ENCODE results near the gene IKZF1.

IKZF1 gene

DNA sequence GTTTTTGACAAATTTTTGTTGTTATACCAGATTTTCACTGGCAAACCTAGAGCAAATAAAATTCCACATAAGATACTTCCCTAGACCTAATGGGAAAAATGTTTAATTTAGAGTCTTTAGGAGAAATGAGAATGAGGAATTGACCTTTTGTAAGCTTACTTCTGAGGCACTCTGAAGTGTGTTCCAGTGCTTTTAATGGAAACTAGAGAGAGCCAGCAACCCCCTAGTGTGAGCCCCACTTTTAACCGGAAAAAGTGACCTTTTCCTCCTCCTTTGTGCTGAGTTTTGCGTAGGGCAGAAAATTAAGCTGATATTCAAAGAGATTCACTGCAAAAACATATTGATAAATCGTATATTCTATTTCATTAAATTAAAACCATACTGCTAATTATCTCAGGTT is 5.2 kb downstream of the IKZF1 start:
- DNase-seq = no peak

DNA sequence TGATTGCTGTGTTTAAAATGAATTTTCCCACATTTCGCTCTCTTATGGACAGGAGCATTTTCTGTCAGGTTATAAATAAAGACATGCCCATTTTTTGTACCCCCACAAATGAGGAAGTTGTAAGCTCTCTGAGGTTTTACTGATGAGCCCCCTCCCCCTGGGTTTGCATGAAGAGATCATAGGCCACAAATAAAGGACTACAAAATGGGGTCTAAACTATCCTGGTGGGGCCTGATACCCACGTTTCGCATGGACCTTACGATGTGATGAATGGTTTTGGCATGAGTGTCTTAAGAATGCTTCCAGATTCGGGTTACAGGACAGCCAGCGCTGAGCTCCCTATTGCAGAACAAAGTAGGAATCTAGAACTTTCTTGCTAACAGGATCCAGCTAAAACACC is 5.8 kb downstream of the IKZF1 start:
- DNase-seq = no peak

DNA sequence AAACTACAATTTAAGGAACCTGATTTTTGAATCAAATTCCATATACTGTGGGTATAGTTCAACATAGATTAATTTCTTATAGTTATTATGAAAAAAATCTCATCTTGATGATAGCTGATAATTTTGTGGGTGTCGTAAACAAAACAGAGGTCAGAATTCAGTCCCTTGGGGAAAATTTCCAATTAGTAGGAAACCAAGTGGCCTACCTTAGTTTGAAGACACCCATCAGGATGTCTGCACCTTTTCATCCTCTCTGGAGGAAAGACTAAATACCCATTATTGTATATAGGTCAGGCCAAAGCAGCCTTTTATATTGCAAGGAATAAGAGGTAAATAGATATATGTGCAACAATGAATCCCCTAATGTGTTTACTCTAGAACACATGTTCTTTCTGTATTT is 6.4 kb downstream of the IKZF1 start:
- DNase-seq = no peak

DNA sequence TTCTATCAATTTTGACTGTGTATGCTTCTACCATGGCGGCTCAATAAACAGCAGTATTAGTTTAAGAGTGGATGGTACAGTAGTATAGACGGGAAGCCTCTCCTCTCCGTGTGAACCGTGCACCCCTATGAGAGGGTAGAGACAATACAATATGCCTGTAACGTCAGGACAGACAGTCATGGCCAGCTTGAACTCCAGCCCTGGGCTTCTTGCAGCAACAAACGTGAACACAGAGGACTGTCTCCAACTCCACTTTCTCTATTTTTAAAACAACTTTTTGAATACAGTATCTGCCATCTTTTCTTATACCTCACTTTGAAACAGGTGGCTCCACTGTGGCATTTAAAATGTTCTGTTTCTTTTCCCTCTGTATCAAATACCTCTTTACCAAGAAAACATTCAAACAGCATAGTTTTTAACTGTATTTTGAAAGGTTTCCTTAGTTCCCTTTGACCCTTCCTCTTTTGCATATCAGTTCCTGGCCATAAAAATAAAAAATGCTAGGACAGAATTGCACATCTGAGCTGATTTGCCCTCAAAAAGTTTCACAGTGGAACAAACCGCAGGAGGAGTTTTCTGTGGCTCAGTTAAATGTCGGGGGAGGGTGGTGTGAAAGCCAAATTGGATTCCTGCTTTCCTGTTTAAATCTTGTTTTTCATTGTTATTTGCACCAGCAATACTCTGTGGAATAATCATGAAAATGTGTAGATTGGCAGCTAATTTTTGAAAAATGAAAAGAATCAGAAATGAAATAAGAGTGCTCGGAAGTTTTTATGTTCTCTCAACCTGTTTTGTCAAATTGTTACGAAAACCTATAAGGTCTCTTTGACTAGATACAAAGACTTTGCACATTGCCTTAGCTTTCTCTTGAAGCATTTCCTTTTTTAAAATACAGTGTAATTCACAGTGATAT is 8.0 kb downstream of the IKZF1 start:
- peak; percentile 78 for DNase-seq

DNA sequence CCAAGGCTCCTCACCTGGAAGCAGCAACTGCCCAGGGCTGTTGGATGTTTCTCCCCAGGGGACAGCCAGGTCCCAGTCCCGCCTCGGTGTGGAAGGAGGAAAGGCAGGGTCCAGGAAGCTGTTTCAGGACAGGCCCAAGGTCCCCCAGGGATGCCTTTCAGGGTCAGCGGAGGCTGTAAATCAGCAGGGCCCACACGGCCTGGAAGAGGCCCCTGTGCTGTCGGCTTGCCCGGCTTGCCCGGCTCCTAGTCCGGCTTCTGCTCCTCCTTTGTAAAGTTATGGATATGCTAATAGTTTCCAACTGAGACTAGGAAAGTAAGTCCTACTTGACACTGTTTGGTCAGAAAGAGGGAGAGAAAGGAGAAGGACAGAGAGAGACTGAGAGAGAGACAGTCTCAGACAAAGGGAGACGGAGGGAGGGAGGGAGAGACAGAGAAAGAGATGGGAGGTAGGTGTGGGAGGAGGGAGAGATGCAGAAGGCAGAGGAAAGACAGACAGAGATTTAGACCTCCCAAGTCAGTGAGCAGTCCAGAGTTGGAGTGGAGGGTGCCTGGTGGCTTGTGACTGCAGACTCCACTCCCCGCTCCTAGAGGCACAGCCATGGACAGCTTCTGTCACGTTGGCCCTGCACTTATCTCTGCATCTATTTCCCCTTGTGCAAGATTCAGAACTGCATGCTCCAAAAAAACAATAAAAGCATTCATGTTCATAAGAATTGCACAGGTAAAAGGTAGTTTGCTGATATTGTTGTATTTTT is 10.5 kb downstream of the IKZF1 start:
- DNase-seq = peak; percentile 26

DNA sequence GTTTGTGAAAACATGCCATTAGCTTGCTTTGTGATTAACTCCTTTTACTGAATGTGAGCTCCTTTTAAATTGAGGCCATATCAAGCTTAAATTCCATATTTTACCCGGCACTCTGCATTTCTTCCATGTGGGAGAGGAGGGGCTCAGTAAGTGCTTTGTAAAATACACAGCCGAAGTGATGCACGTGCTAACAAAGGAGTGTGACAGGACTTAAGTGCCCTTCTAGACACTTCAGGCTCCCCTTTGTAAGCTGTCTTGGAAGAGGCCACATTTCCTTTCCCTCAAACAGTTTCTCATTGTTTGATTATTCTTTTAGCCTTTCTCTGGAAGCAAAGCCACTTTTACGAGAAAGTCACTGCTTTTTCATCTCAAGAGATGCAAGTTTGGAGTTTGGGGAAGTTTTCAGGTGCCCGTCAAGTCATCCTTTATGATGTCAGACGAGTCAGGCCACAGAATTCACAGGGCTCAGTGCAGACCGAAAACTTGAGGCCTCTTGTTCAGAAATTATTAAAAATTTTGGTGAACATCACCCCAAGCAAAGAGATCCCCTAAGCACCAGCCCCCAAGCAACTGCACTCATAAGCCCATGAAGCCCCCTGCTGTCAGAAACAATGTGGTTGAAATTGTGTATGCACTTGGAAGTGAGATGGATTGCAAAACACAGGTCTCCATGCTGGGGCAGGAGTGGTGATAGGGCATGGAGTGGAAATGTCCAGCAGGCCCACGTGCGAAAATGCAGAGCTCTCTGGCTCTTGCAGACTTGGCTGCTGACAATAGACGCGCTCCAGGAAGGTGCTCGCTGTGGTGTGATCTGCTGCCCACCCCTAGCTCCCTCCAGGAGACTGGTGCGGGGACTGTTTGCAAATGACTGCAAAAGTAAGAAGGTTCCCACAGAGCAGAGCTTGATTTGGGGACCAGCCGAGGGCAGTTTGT is 11.5 kb downstream of the IKZF1 start:
- DNase-seq = no peak

DNA sequence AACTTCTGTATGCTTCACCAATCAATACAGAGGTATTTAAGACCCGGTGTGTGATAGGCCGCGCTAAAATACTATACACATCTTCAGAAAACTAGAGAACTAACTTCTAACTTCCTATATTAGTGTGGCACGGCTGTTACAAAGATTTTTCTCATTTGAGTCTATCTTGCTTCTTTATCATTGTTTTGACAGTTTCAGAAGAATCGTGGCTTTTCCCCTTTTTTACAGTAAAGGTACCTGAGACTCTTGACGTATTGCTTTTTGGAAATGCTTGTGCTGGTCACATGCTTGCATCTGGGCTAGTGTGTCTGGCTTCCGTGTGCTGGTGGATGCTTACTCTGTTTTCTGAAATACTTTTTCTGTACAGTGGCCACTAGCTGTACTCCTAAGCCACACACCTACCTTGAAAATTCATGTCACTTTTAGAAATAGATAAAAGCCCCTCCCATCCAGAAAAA is 12.7 kb downstream of the IKZF1 start:
- no peak for DNase-seq

DNA sequence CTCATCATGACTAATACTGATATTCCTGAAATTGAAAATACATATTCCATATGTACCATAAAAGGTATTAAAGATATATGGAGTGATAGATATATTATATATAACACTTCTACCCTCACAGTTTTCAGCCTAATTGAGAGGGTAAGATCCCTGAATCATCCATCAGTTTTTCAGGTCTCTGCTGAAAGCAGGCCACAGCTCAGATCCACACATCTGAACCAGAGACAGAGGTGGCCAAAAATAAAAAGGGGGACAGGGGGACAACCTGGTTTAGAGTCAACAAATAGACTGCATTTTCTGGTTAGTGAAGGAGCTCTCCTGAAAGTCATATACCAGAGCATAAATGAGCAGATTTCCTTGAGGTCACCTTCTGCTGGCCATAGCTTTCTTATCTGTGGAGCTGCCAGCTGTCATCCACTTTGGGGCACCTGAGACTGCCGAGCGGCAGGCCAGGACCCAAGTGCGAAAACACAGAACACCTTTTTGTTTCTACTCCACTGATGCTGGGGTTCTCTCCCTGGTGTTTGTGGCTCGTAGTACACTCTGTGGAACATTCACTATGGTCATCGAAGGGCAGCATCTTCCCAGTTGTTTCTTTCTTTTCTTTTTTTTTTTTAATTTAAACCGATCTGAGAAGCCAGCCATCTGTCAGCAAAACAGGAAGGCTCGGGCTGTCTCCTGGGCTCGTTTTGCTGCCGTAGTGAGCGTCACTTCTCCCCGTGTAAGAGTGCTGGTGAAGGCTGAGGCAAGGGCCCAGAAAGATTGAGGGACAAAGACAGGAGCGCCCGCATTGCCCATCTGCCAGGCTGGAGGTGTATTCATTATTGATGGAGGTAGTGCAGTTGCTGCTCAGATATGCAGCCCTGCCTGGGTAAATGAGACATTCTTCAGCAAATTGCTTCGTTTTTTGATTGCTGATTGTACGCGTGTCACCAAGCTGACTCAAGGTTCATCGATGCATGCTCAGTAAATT is 13.5 kb downstream of the IKZF1 start:
- no peak for DNase-seq

DNA sequence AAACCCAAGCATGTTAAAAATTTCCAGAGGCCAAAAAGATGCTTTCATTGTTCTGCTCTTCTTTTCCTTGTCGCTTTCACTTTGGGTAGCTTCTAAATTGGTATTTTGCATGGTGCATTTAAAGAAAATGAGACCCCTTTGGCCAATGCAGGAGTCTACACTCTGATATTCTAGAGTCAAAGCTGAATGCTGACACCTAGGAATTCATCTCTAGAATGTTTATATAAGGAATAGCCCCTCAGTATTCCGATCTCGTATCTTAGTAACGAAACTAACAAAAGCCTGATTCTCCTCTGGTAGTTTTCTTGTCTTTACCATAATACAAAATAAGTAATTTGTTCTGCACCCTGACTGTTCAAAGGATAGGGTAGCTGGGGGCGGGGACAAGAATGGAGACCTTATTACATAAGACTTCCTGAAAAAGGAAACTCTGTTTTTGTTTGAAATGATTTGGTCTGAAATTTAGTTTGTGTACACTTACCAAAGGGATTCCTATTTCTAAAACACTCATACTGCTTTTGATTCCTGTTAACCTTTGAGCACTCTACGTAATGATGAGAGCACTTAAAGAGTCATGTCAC is 17.1 kb downstream of the IKZF1 start:
- no peak for DNase-seq

DNA sequence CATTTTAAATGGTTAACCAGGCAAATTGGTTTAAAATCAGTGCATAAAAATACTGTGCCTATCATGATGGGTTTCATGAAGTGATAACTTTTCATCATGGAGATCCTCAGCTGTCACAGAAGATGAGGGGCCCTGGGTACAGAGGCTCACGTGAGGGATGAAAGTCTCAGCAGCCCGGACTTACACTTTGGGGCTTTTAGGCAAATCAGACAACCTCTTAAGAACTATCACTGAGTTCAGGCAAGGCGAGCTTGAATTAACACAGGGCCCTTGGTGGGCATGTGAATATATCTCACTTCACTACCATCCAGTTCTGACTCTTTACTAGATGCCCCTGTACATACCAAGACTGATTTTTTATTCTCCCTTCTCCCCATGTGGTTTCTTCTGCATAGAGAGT is 19.6 kb downstream of the IKZF1 start:
- DNase-seq = no peak

DNA sequence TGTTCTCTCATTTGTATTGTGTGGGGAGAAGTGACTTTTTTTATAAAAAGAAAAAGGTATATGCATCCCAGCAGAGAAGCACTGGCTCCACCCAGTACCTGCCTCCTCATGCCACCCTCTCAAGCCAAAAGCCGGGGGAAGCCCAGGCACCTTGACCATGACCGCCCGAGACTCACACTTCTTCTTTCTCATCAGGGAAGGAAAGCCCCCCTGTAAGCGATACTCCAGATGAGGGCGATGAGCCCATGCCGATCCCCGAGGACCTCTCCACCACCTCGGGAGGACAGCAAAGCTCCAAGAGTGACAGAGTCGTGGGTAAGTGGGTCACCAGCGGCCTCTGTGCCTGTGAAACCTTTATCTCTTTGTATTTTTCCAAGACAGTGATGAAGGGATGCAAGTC is 22.9 kb downstream of the IKZF1 start:
- no peak for DNase-seq

DNA sequence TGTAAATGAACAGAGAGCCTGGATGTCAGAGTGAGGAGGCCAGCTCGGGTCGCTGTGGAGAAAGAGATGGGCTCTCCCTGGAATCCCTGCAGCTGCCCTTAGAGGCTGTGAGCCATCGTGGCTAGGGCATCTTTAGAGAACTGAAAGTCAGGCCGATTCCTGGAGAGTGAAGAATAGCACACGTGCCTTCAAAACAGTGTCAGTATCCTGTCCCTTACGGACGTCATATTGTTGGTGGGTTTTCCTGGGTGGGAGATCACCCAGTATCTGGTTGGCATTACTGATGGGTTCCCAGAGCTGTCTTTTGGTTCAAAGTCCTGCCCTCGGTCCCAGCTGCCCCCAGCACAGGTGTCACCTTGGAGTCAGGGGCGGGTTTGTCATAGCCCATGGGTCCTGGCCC is 25.3 kb downstream of the IKZF1 start:
- no peak for DNase-seq

DNA sequence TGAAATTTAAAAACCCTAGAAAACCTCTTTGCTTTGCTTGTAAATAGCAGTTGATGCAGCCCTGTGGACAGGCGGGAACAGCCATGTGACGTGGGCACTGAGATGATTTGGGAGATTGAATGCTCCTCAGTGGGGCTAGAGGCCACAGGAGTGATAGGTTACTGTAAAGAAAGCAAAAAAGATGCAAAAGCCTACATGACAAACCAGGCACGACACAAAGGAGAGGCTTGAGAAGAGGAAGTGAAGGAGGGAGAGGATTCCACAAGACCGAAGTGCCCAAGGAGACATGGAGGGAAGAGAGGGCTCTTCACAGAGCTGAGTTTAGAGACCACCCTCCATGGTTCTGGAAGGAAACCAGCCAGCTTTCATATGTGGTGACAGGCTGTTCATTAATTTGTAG is 25.7 kb downstream of the IKZF1 start:
- no peak for DNase-seq

DNA sequence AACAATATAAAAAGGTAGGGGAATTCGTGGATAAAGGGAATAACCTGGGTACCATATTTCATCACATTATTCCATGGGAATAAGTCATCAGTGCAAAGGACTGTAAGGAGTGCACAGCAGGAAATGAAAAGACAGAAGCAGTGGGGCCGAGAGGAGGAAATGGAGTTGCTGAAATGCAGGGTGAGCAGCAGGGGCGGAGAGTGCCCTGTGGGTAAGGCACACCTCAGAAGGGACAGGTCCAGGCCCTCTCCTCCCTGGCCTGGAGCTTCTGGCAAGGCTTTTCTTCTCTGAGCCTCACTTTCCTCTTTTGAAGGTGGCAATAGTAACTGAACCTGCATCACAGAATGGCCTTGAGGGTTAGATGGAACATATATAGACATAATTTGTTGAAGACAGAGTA is 26.2 kb downstream of the IKZF1 start:
- DNase-seq = peak; percentile 16

DNA sequence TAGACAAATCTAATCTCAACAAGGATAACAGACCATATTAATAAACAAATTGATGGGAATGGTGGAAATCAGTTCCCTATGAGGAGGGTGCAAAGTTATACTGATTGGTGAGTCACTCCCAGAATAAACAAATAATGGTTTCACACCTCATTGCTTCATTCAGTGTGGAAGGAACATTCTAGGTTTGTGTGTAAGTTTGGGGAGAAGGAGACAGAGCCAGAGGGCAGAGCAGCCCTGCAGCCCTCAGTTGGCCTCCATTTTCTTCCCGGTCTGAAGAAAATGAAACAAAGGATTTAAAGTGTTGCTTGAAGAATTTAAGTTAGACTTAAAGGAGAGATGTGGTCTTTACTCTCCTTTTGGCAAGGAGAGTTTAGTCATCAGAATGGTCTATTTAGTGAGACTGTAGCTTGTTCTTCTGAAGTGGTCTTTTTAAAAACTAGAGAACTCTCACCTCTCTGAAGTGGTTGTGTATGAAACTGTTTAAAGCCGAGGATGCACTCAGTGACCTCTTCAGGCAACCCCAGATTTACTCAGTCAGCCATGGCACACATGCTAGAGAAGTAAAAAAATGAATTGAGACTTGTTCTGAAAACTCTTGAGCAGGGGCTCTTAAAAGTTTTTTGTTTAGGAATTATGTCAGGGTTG is 27.2 kb downstream of the IKZF1 start:
- DNase-seq = no peak

DNA sequence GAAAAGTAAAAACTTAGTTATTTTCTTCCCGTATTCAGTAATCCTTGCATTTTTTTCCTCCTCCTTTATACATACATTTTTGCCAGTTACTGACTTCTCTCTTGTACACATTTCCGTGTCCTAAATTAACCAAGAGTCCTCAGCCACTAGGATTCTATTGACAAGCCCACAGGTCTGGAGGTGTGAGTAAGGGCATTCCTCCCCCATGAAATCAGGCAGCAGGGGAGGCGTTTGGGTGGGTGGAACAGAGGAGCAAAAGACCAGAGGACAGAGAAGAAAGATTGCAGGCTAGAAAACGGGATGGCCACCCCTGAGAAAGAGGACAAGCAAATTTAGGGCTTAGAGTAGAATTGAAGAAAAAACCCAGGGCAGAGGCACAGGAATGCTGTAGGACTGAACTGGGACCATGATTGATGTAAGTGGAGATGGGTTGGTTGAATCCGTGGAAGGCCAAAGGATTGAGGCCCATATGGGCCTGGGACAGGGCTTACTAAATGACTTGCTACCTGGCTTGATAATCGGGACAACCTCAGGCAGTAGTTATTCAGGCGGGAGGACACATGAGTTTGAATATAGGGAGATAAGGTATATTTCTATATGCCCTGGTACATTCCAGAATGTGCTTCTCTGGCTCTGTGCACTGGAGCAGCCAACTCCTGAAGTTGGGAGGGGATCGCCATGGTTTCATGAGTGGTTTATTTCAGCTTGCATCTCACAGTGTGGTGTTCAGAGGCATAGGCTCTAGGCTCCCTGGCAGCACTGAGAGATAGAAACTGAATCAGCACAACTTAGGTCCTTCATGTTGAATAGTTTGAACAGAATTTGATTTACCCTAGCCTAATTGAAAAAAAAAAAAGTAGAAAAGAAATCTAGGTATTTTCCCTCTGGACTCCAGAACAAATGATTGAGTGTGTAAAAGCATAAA is 28.0 kb downstream of the IKZF1 start:
- no peak for DNase-seq

DNA sequence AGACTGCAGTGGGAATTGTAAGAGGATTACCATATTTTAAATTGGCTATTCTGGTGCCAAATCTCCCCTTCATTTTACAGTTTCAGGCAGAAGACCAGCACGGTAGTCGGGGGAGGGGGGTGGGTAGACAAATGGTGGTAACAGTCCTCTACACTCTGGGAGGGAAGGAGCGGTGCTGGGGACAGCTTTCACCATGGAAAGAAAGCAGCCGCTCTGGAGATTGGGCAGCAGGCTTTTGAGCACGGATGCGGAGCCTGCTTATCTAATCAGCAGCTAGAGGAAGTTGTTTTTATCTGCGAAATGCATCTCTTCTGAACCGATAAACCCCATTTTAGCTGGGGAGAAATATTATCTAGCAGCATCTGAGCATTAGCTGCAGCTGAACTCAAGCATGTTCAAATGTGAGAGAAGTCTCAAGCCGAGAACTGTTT is 28.7 kb downstream of the IKZF1 start:
- peak; percentile 98 for DNase-seq

DNA sequence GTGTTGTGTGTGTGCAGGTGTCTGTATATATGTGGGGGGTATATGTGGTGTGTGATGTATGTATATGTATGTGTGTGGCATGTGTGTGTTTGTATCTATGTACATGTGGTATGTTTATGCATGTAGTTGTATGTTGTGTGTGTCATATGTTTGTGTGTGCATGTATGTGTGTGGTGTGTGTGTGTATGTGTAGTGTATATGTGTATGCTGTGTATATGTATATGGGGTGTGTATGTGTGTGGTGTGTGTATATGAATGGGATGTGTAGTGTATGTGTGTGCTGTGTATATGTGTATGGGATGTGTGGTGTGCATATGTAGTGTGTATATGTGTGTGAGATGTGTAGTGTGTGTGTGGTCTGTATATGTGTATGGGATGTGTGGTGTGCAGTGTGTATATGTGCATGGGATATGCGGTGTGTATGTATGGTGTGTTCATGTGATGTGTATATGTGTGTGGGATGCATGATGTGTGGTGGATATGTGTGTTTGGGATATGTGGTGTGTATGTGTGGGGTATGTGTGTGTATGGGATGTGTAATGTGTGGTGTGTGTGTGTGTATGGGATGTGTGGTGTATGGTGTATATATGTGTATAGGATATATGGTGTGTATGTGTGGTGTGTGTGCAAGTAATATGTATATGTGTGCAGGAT is 30.0 kb downstream of the IKZF1 start:
- no peak for DNase-seq

DNA sequence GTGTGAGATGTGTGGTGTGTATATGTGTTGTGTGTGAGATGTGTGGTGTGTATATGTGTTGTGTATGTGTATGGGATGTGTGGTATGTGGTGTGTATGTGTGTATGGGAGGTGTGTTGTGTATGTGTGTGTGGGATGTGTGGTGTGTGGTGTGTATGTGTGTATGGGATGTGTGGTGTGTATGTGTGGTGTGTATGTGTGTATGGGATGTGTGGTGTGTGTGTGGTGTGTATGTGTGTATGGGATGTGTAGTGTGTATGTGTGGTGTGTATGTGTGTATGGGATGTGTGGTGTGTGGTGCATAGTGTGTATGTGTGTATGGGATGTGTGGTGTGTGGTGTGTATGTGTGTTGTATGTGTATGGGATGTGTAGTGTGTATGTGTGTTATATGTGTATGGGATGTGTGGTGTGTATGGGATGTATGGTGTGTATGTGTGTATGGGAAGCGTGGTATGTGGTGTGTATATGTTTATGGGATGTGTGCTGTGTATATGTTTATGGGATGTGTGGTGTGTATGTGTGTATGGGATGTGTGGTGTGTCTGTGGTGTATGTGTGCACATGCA is 30.8 kb downstream of the IKZF1 start:
- no peak for DNase-seq

All from GF-D8 (cell line).